GM19035 (cell line): ENCODE data around the gene CADPS2.

Experiments used
- ATAC-seq: cut with Tn5 transposase; IDR thresholded peaks from one replicate; pipeline ENCODE4 v1.9.1; 2021; ENCODE audit not compliant: unreplicated experiment

CADPS2 gene

DNA sequence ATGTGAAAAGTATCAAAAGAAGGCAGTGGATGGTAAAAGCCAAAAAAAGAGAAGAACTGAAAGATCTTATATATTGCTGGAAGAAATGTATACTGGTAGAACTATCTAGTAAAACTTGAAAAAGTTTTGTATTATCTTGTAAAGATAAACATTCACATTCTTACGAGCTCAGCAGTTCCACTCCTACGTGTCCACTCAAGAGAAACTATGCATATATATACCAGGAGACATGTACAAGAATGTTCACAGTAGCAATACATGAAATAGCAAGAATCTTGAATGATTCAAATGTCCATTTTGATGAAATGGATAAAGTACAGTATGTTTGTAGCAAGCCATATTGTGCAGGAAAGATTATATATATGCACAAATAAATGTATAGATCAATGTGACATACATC lies 342.4 kb downstream of the CADPS2 start:
- no peak for ATAC-seq

DNA sequence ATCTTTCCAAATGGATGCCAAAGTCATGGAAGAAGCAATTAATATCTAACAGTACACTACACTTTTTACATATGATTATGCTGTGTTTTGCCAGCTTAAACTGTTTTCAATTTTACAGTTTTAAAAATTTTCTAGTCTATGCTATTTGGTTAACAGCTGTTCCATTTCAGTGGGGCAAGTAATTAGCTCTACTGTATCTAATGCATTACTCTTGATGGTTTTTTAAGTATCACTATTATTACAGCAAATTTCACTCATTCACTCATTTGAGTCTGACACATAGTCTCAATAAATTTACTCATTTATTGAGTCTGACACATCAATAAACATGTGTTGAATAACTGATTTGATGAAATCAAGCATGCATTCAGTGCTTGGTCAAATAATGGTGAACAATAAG lies 343.1 kb downstream of the CADPS2 start:
- no peak for ATAC-seq

DNA sequence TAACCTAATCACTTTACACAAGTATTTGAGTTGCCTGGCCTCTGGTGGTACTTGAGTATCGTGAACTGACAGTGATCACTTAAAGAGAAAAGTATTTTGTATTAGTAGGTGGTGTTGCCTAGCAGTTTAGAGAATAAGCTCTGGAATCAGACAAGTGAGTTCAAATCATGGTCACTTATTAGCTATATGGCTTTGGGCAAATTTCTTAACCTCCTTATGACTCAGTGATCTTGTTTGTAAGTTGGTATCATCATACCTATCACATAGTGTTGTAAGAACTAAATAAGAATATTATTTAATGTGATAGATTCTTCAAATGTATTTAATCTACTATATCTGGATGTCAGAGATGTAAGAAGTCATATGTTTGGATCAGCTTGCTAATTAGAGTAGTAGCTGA lies 351.2 kb downstream of the CADPS2 start:
- ATAC-seq = no peak

DNA sequence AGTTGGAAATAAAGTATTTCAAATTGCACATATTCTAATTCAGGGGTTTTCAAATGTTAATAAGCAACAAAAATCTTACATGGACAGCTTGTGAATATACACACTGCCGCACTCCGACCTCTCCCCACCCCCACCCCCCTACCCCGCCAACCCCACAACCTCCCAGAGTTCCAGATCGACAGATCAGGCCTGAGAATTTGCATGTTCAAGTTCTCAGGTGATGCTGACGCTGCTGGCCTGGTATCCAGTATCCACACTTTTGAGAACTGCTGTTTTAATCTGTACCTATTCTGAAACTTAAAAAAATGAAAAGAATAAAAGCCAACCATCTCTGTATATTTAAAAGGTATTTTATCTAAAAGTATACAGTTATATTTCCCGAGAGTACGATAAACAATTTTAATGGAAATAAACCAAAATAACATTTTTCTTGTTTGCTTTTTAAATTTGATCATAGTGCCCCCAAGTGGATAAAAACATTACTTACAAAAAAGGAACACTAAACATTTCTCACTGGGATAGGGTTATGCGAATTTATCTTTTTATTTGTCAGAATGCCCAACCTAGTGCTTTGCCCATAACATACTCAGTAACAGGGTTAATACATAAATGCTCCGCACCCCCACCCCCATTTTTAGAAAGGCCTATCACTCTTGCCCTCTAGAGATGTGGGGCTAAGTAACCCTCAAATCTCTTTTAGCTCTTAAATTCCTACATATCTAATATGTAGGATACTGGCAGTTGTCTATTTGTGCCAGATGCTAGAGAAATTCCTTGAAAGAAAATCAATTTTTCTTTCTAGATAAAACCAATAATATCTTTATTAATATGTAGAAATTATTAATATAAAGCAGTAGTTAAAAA lies 353.6 kb downstream of the CADPS2 start:
- ATAC-seq = no peak

DNA sequence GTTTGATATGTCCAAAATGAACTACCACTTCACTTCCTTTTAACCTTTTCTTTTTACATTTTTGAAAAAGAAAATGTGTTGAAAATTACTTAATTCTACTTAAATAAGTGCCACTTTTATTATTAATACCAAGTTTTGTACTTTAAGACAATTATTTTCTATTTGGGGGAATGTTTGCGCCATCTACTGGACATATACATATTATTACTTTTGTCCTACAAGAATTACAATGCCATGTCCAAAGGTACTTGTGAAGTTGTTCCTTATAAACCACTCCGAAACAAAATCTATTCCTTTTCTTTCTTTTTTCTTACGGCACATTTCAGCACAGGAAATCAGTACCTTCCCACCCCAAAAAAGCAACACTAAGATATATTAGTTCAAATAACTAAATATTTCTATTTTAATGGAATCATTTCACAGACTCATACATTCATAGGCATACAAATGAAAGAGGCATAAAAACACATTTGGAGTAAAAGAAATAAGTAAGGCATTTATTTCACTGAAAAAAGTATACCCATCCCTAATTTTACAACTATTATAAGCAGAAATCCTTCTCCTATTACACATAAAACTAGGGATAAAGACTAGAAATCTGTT lies 357.3 kb downstream of the CADPS2 start:
- ATAC-seq = no peak

DNA sequence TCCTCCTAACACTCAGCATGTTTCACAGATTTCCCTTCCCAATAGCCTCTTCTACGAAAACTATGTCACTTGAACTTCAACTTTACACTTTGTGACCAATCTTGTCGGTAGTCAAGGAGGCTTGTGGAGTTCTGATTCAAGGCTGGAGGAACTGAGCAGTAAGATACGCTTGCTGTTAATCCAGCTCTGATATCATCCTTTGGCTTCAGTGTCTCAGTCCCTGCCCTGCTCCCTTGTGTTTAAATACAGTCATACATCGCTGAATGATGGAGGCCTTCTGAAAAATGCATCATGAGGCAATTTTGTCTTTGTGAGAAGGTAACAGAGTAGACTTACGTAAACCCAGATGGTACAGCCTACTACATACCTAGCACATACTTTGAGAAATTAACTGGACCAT lies 360.9 kb downstream of the CADPS2 start:
- ATAC-seq = no peak

DNA sequence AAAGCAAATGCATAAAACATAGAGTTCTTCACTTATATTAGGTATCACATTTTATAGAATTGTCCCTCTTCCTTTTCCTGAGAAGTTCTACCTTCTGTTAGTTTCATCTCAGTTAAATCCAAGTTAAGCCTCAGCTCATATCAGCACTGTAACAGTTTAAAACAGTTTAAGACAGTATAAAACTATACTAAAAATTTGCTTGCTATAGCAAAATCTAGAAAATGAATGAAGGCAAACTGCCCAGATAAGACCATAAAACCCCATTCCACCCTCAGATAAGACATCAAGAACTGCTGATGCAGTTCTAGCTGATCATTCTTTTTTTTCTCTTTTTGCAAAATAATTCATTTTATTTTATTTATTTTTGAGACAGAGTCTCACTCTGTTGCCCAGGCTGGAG lies 364.5 kb downstream of the CADPS2 start:
- no peak for ATAC-seq

DNA sequence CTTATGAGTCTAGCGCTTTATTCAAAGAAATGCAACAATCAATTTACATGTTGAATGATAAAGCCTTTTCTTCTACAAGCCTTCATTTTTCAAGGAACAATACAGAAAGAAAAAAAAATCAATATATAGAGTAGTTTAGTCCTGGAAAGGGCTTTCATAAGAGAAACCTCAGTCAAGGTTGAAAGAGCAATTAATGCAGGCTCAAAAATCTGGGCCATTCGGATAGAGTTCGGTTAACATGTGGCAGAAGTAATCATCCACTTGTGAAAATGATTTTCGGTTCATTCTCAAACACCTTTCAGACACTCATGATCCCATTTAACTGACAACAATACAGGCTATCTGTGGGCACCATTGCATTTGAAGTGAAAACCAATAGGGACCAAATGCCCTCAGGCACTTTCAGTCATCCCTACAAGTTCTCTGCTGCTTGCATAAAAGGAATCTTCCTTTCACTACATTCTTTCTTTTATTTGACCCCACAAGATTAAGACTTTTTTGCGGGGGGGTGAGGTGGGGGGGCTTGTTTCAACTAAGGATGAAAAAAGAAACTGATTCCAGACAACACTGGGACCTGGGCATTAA lies 365.2 kb downstream of the CADPS2 start:
- no peak for ATAC-seq

DNA sequence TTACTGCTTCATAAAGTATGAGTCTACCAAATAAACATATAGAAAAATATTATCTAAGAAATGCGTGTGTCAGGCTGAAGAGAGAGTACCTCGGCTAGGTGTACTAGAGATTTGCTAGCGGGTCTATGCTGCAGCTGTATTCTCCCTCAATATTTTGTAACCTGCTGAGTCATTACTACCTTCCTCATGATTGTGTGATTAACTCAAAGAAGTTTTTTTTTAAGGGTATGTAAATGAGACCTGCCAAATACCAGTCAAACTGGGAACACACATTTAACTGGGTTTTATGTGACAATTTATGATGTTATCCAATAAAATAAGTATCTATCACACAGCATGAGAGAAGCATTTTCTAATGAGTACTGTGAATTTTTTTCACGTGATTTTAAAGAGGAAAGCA lies 367.8 kb downstream of the CADPS2 start:
- peak; percentile 61 for ATAC-seq

DNA sequence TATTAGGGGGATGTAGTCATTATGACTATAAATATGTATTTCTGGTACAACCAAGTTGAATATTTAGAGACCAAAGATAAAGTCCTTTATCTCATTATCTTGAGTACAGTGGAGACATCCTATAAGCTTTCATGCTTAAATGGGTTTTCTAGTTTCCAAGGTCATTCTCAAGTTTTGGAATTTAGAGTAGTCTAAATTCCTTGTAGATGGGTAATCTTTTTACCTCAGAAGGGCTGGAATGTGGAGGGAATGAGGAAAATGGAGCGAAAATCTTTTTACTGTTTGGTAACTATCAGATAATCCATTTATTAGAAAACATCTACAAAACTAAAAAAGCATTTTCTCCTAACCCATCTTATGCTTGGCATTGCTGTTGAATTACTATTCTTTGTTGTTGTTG lies 368.7 kb downstream of the CADPS2 start:
- ATAC-seq = no peak

DNA sequence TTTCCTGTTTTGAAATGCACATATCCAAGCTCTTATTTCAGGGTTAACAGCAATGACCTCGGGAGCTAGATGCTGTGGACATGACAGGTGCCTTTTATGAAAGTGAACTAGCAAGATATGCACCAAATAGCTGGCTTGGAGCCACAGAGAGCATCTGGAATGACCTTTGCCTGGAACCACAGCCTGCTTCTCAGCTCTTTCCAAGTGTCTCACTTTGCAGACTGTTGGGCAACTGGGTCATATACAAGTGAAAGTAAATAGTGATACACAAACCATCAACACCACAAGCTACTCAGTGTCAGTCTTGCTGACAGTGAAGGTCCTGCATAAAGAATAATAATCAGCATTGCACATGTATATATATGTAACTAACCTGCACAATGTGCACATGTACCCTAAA lies 370.9 kb downstream of the CADPS2 start:
- ATAC-seq = no peak

DNA sequence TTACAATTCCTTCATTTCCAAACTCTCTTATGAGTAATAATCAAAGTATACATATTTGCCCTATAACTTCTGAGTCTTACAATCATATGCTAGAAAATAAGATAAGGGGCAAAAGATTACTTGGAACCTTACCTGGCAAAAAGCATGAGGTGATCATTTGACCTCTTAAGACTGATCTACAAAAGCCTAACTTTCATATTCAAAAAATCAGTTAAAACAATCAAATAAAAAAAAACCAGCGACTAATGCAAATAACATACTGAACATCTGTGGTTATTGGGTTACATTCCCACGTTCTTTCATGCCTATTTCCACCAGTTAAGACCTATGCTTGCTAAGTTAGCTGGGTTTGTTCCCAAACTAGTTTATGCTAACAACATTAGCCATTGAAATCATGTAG lies 375.0 kb downstream of the CADPS2 start:
- ATAC-seq = no peak

DNA sequence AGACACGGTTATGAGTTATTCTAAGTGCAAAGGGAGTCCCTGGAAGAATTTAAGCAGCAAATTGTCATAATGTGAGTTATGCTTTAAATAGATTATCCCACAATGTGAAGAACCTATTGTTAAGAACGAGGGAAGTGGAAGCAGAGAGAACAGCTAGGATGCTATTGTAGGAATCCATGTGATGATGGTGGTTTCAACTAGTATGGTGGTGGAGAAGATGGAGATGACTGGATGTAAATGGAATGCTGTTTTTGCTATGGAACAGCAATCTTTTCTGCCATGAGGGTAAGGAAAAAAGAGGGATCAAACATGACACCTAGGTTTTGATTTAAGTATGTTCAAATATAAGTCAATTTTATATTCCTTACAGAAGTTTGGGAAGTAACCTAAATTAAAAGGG lies 378.7 kb downstream of the CADPS2 start:
- ATAC-seq = no peak

DNA sequence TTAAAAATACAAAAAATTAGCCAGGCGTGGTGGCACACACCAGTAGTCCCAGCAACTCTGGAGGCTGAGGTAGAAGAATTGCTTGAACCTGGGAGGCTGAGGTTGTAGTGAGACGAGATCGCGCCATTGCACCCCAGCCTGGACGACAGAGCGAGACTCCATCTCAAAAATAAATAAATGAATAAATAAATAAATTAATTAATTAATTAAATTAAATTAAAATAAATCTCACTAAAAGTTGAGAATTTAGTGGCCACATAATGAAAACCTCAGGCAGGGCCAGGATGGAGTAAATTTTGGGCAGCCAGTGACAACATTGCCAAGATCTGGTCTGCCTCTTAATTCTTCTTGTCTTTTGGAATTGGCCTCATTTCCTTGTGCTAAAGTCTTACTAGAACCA lies 394.3 kb downstream of the CADPS2 start:
- ATAC-seq = no peak

DNA sequence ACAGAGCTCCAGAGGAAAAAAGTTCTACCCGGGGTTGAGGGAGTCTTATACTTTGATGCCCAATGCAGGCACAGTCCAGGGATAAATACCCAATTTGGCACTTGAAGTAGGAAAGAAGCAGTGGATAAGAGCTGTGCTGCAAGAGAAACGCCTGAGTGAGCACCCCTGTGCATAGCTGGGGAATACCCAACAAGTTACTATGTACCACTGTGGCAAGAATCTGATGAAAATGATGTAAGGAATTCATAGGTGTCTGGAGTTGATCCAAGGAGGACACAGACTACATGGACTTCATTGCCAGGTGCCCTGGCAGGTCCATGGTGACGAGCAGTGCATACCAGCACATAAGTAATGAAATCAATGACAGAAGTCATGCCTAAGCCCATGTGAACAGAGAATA lies 398.0 kb downstream of the CADPS2 start:
- ATAC-seq = no peak

DNA sequence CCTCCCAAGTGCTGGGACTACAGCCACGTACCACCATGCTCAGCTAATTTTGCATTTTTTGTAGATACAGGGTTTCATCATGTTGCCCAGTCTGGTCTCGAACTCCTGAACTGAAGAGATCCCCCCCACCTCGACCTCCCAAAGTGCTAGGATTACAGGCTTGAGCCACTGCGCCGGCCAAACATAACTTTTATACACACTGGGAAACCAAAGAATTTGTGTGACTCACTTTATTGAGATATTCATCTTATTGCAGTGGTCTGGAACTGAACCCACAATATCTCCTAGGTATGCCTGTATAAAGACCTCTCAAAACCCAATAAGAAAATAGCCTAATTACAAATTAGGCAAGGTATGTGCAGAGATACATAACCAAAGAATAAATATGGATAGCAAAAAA lies 399.1 kb downstream of the CADPS2 start:
- no peak for ATAC-seq

DNA sequence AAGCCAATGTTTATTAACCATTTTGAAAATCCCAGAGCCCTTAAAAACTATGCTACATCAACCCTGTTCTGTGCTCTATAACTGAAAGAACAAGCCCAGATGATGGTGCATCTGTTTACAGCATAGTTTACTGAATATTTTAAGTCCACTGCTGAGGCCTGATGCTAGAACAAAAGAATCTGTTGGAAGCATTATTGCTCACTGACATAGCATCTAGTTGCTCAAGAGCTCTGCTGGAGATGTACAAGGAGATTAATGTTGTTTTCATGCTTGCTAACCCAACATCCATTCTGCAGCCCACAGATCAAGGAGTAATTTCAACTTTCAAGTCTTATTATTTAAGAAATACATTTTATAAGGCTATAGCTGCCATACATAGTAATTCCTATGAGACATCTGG lies 400.4 kb downstream of the CADPS2 start:
- no peak for ATAC-seq

DNA sequence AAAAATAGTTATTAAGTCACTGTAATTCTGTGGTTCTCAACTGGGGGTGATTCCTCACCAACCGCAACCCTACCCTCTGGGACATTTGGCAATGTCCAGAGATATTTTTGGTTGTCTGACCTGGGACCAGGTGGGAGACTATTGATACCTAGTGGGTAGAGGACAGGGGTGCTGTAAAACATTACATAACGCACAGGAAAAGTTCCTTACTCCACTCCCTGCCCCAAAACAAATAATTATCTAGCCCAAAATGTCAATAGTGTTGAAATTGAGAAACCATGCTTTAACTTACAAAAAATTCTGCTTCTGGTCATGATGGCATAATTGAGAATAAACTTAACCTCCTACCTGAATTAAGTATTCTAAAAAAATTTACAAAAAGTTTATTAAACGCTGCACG lies 404.0 kb downstream of the CADPS2 start:
- ATAC-seq = no peak

DNA sequence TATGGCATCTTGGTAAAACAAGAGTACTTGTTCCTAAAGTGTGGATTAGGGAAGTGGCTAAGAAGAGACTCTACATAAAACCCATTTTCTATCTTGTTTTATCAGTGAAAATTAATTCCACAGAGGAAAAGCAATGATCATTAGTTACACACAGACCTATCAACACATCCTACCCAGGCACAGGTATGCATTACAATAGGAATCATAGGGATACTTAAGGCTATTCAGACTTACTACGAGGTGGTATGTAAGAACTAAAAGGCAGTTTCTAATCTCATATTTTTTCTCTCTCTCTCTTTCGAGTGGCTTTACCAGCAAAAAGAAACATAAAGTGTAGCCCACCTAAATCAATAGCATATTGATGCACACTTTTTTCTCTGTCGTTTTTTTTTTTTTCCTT lies 415.4 kb downstream of the CADPS2 start:
- ATAC-seq = no peak

DNA sequence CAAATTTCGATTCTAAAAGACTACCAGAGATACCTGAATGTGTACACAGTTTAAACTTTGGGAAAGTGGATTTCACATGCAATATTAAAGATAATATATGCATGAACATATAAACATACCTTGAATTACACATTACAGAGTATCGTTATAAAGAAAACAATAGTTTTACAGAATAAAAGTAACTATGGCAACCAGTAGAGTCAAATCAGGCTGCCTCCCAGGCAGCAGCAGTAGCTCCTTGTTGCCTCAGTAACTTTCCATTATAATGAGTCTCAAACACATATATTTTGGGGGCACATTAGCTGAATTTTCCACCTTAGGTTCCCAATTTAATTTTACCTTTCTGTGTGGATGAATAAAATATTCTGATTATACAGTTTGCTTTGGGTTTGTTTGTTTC lies 417.3 kb downstream of the CADPS2 start:
- ATAC-seq = no peak

DNA sequence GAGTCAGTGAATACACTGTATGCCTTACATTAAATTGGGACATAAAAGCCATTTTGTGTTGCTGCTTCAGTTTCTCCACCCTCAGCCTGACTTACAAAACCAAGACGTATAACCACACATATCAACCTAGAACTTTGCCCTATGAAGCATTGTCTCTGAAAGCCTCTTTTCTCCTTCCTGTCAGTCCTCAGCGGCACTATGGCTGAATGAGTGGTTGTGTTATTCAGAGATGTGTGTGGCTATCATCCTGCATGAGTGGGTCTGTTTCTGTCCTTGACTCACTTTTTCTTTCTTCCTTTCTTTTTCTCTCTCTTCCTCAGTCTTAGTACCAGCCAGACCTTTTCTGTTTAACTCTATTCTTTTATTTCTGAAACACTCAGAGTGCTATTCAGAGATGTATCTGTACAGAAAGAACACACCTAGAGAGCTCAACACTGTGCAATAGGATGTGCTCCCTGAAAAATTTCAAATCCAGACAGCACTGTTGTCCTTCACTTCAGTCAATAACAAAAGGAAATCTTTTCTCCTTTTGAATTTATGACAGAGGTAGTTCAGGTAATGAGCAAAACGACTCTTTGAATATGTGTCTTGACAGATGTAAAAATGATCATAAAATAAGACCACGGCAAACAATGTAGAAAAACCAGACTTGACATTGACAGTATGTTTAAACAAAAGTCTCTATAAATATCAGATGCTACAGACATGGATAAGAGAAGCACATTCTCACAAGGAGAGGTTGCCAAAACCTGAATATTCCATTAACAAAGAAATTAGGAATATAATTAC lies 418.4 kb downstream of the CADPS2 start:
- ATAC-seq = no peak

DNA sequence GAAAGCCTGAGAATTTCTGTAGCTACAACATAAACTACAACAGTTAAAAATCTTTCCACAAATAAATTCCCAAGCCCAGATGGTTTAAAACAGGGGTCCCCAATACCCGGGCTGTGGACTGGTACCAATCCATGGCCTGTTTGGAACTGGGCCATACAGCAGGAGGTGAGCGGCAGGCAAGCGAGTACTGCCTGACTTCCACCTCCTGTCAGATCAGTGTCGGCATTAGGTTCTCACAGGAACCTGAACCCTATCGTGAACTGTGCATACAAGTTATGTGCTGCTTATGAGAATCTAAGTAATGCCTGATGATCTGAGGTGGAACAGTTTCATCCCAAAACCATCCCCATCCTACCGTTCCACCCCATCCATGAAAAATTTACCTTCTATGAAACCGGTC lies 421.0 kb downstream of the CADPS2 start:
- no peak for ATAC-seq
